Right hindlimb (tissue), 1 donor: Measurements from ENCODE around the gene RAD51B.

Experiments used
- DNase-seq: peaks from one replicate; pipeline ENCODE4 v3.0.0-alpha.2; 2018

Gene RAD51B

DNA sequence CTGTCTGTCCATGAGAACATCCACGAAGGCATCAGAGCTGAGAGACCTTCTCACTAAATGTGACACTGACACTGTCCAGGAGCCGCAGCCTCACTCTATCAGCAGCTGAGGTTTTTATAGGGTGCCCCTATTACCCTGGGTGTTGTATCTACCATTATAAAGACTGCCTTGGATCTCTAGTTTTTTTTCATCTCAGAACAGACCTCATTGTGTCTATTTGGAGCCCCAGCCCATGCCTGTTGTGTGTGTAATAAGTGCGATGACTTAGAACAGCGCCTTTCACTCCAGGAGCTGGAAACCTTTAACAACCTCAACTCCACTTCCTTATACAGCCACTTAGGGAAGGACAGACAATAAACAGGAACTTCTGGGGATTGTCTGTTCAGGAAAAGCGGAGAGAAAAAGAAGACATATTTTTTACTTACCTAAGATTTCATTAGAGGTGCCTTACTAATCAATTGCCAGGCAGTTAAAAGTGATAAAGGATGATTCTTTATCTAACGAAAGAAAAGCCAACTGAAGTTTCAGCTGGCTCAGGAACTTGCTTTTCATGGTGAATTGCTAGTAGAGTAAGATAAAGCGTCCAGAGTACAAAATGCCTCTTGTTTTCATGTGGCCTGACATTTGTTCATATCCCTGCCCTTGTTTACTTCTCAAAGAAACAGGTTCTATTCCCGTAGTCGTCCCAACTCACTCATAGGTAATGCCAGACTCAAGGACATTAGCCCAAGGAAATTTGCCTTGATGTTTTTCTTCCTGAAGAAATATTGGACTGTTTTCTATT lies 420.6 kb downstream of the RAD51B start:
- no peak for DNase-seq

GRCh38 chr14:68241862-68242487 lies 422.4 kb downstream of the RAD51B start:
- no peak for DNase-seq

GRCh38 chr14:68243450-68244010 lies 424.0 kb downstream of the RAD51B start:
- no peak for DNase-seq

DNA sequence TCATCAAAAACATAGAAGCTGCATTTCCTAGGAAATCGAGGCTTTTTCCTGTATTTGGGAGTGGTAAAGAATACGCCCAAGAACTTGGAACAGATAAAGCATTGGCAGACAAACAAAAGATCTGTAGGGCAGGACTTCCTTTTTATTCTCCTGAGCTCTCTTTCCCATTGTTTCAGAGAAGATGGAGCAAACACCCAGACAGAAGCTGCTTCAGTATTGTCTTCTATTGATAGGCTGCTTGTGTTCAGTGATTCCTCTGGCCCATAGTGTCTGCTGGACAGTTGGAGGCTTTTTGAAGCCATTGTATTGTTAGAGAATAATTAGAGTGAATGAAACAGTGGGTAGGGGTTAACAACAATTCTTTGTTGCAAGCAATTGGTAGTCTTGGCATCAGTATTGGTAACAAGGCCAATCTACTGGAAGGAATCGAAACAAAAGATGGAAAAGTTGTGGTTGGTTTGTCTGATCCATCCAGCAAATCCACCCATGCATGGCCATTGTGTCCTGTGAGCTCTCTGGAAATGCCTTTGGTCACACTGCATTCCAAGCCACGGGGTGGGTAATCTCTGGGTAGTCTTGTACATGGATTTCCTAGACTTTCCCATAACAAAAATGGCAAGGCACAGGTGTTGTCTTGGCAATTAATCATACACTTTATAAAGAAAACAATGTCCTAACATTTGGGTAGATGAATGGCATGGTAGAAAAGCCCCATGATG lies 424.8 kb downstream of the RAD51B start:
- DNase-seq: no peak

DNA sequence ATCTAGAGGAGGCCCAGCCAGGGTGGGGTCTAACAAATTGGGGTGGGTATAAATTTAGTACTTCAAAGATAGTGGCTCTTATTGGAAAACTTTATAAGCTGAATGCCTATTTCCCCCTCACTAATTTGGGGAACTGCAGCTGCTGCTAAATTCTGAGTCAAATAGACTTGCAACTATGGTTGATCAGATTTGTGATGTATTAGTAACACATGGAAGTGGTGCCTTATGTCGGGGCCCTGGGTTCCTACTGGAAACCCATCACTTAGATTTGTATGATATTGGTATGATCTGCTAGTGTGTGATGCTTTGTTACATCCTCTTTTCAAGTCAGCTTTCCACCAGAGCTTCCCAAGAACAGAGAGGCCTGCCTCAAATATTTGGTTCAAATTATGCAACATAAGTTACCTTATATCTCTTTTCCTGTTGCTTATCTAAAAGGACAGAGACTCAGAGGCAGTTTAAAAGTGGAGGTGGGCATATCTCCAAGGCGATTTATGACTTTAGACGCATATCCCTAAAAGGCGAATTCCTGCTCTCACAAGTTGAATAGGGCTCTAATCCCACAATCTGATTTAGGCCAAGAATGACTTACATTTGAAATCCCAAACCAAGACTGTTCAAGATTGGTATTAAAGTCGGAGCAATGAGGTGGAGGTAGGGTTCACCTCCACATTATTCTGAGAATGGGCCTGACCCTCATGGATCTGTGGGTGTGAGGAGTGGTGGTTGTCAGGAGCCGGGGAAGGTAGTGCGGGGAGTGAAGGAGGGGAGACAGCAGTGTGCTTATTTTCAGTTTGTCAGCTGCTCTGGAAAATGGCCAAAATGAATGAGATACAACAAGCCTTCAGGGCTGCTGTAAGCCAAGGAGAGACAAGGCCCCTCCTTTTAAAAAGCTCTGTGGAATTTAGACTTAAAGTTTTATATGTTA lies 425.8 kb downstream of the RAD51B start:
- DNase-seq: peak; percentile 69

GRCh38 chr14:68246074-68246785 lies 426.7 kb downstream of the RAD51B start:
- DNase-seq: no peak

GRCh38 chr14:68246786-68247105 lies 427.2 kb downstream of the RAD51B start:
- no peak for DNase-seq

GRCh38 chr14:68247274-68247673 lies 427.7 kb downstream of the RAD51B start:
- no peak for DNase-seq

- no peak for DNase-seq
Measured at GRCh38 chr14:68247676-68248268, 428.2 kb downstream of the RAD51B start.

DNA sequence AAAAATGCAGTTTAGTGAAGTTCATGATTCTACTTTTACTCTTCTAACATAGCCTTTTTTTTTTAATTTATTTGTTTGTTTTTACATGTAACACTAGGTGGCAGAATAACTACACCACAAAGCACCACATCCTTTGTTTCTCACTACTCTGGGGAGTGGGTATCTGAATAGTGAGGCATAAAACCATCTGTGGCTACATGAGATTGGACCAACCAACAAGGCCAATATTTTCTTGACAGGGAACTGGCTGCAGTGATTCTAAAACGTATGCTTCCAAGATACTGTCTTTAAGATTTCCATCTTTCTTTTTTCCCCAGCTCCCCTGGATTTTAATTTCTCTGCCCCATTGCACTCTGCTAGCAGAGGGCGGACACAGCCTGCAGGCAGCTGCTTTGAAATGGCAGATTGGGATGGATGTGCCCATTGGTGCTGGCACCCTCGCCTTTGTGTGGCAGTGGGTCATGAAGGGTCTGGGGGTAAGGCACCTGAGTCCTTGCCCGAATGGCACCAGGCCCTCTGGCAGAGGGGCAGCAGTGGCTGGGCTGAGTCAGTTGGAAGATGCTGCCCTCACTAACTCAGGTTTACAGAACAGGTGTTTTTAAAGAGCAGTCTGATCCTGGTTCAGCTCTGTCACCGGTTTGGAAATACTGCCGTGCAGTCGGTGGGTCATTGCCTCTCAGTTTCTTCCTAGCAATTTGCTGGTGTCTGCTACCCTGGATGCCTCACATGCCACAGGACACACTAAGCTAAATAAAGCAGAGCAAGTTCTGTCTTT lies 429.1 kb downstream of the RAD51B start:
- DNase-seq: peak; percentile 58

- no peak for DNase-seq
Measured at GRCh38 chr14:68249661-68250451, 430.3 kb downstream of the RAD51B start.

GRCh38 chr14:68250927-68251768 lies 431.6 kb downstream of the RAD51B start:
- DNase-seq: no peak

- no peak for DNase-seq
Measured at GRCh38 chr14:68251769-68252100, 432.2 kb downstream of the RAD51B start.

GRCh38 chr14:68253160-68253780 lies 433.7 kb downstream of the RAD51B start:
- no peak for DNase-seq

GRCh38 chr14:68253878-68254528 lies 434.4 kb downstream of the RAD51B start:
- no peak for DNase-seq

- DNase-seq: no peak
Measured at GRCh38 chr14:68254669-68255527, 435.3 kb downstream of the RAD51B start.

DNA sequence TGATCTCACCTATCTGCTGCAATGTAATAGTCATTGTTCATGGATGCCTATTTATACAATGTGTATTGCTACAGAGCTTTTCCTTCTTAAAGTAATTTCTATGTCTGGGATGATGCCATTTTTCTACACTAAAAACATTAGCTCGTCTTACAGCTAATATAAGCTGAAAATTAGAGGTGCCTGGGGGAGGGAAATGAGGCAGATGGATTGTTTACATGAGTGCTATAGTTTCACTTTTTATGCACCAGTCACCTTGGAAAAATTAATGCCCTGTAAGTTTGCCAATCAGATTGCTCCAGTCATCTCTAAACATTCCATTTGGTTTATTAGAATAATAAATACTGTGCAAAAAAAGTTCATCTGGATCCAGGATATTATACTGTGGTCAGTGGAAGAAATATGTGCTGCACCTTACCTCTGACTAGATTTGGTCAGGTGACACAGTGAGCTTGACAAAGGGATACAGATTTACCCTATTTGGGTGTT lies 436.2 kb downstream of the RAD51B start:
- no peak for DNase-seq
